ENCODE data around the gene NUDT7.

NUDT7 gene

GRCh38 chr16:77729951-77730350 lies 7.6 kb downstream of the NUDT7 start:
- DNase-seq = no peak

GRCh38 chr16:77732241-77732946 lies 10.1 kb downstream of the NUDT7 start:
- no peak for DNase-seq

- DNase-seq = peak; percentile 42
Observed at GRCh38 chr16:77736879-77737278, 14.6 kb downstream of the NUDT7 start.

- no peak for DNase-seq
Observed at GRCh38 chr16:77738706-77739558, 16.6 kb downstream of the NUDT7 start.

- no peak for DNase-seq
Observed at GRCh38 chr16:77739559-77739892, 17.2 kb downstream of the NUDT7 start.

- DNase-seq = no peak
Observed at GRCh38 chr16:77744141-77744540, 21.8 kb downstream of the NUDT7 start.

- no peak for DNase-seq
Observed at GRCh38 chr16:77745972-77746371, 23.7 kb downstream of the NUDT7 start.

- no peak for DNase-seq
Observed at GRCh38 chr16:77748421-77749005, 26.2 kb downstream of the NUDT7 start.

- no peak for DNase-seq
Observed at GRCh38 chr16:77749415-77749814, 27.1 kb downstream of the NUDT7 start.

- no peak for DNase-seq
Observed at GRCh38 chr16:77758046-77758445, 35.7 kb downstream of the NUDT7 start.

GRCh38 chr16:77758508-77758907 lies 36.2 kb downstream of the NUDT7 start:
- DNase-seq = no peak

- no peak for DNase-seq
Observed at GRCh38 chr16:77759201-77759600, 36.9 kb downstream of the NUDT7 start.

- DNase-seq = no peak
Observed at GRCh38 chr16:77759821-77760220, 37.5 kb downstream of the NUDT7 start.

GRCh38 chr16:77760800-77761199 lies 38.5 kb downstream of the NUDT7 start:
- no peak for DNase-seq

GRCh38 chr16:77761204-77761603 lies 38.9 kb downstream of the NUDT7 start:
- DNase-seq = no peak

- no peak for DNase-seq
Observed at GRCh38 chr16:77762262-77762661, 39.9 kb downstream of the NUDT7 start.

GRCh38 chr16:77763994-77764393 lies 41.7 kb downstream of the NUDT7 start:
- DNase-seq = no peak

GRCh38 chr16:77767211-77767610 lies 44.9 kb downstream of the NUDT7 start:
- DNase-seq = no peak

GRCh38 chr16:77767826-77768225 lies 45.5 kb downstream of the NUDT7 start:
- DNase-seq = no peak

GRCh38 chr16:77775911-77776909 lies 53.9 kb downstream of the NUDT7 start:
- DNase-seq = no peak

GRCh38 chr16:77777745-77778144 lies 55.4 kb downstream of the NUDT7 start:
- DNase-seq = no peak

- DNase-seq = no peak
Observed at GRCh38 chr16:77780378-77780837, 58.1 kb downstream of the NUDT7 start.

GRCh38 chr16:77781091-77781490 lies 58.8 kb downstream of the NUDT7 start:
- DNase-seq = no peak
